NCI-H2081 treated with DMSO at 0.1 percent for 48 hours (cell line): ENCODE data around the gene FRG2B.
"Not testable (repeated sequence)": the region's sequence is repeated elsewhere in the genome, so short reads cannot be mapped to it uniquely, and the experiment has no call there.

Source experiments
- DNase-seq: peaks from one replicate; lab custom pipeline; 2025; lab: John Stamatoyannopoulos, UW

FRG2B gene

GRCh38 chr10:133626695-133627094 lies at the start of gene FRG2B:
FRG2B (minus strand) TSS chr10:133626795; CDS start chr10:133626742, 53 bp downstream.
- not testable (repeated sequence) for DNase-seq

- not testable (repeated sequence) for DNase-seq
Observed at GRCh38 chr10:133667446-133667845, 40.9 kb upstream of the FRG2B start.

- not testable (repeated sequence) for DNase-seq
Observed at GRCh38 chr10:133663544-133664160, 37.1 kb upstream of the FRG2B start.

GRCh38 chr10:133661122-133661521 lies 34.5 kb upstream of the FRG2B start:
- not testable (repeated sequence) for DNase-seq

GRCh38 chr10:133660516-133660915 lies 33.9 kb upstream of the FRG2B start:
- DNase-seq = not testable (repeated sequence)

- not testable (repeated sequence) for DNase-seq
Observed at GRCh38 chr10:133657276-133657675, 30.7 kb upstream of the FRG2B start.

GRCh38 chr10:133648872-133649455 lies 22.4 kb upstream of the FRG2B start:
- DNase-seq = not testable (repeated sequence)

- DNase-seq = not testable (repeated sequence)
Observed at GRCh38 chr10:133647075-133647748, 20.6 kb upstream of the FRG2B start.

- DNase-seq = not testable (repeated sequence)
Observed at GRCh38 chr10:133637846-133638235, 11.2 kb upstream of the FRG2B start.

- DNase-seq = not testable (repeated sequence)
Observed at GRCh38 chr10:133637202-133637845, 10.7 kb upstream of the FRG2B start.

GRCh38 chr10:133630723-133631249 lies 4.2 kb upstream of the FRG2B start:
- DNase-seq = not testable (repeated sequence)

GRCh38 chr10:133622544-133622943 lies 4.1 kb downstream of the FRG2B start:
- DNase-seq = not testable (repeated sequence)

- no peak for DNase-seq
Observed at GRCh38 chr10:133618851-133619250, 7.7 kb downstream of the FRG2B start.

GRCh38 chr10:133617196-133617595 lies 9.4 kb downstream of the FRG2B start:
- DNase-seq = no peak

- no peak for DNase-seq
Observed at GRCh38 chr10:133616371-133617130, 10.0 kb downstream of the FRG2B start.

GRCh38 chr10:133614830-133615580 lies 11.6 kb downstream of the FRG2B start:
- no peak for DNase-seq

- DNase-seq = no peak
Observed at GRCh38 chr10:133613699-133614098, 12.9 kb downstream of the FRG2B start.

GRCh38 chr10:133611079-133611478 lies 15.5 kb downstream of the FRG2B start:
- no peak for DNase-seq

- DNase-seq = no peak
Observed at GRCh38 chr10:133608855-133609254, 17.7 kb downstream of the FRG2B start.

GRCh38 chr10:133603434-133603833 lies 23.2 kb downstream of the FRG2B start:
- not testable (repeated sequence) for DNase-seq

GRCh38 chr10:133600657-133601056 lies 25.9 kb downstream of the FRG2B start:
- no peak for DNase-seq
